K562 (cell line): ENCODE data around the gene VARS1. TPM values are rescaled to one million over a fixed set of nuclear protein-coding genes. Genes with fewer than 3 reads are reported as not detected.

Source experiments
- ARID1B ChIP-seq: fragments of 450-650 bp; IDR thresholded peaks from 2 replicates; pipeline ENCODE4 v1.6.1; 2016; ENCODE audit warnings: antibody characterized with exemption, mild to moderate bottlenecking, inconsistent platforms
- BRF2 ChIP-seq: IDR thresholded peaks from 3 replicates; pipeline ENCODE4 v1.6.1; 2011; ENCODE audit warnings: borderline replicate concordance, mild to moderate bottlenecking; ENCODE audit not compliant: insufficient read length, insufficient read depth
- CBFA2T3 ChIP-seq: fragments of 450-650 bp; IDR thresholded peaks from 2 replicates; pipeline ENCODE4 v1.6.1; 2017
- CREB1 ChIP-seq, 2 experiments: sonication (generic) in 1 of 2; formaldehyde crosslinking in 1 of 2; IDR thresholded peaks; 2 replicates each; pipeline versions ENCODE4 v1.6.1 to v1.8.0; 2012 to 2022; ENCODE audit warnings: inconsistent platforms in 1 of 2, mild to moderate bottlenecking in 1 of 2, missing genetic modification reagents in 1 of 2, moderate library complexity in 1 of 2
- HDAC6 ChIP-seq: IDR thresholded peaks from 2 replicates; pipeline ENCODE4 v1.6.1; 2012; ENCODE audit warnings: low read depth, mild to moderate bottlenecking, control low read depth, inconsistent platforms, low read length, moderate library complexity
- HIVEP1 ChIP-seq: fragments of 250-450 bp; sonication (Bioruptor Pico); IDR thresholded peaks from 2 replicates; pipeline ENCODE4 v1.4.0; 2020; ENCODE audit warnings: mild to moderate bottlenecking
- IRF2 ChIP-seq: sonication (generic); formaldehyde crosslinking; IDR thresholded peaks from 2 replicates; pipeline ENCODE4 v1.8.1; 2022; ENCODE audit warnings: mild to moderate bottlenecking, missing genetic modification reagents
- KDM5B ChIP-seq: fragments of 200-600 bp; sonication (generic); IDR thresholded peaks from 2 replicates; pipeline ENCODE4 v1.6.1; 2012; ENCODE audit warnings: low read depth, mild to moderate bottlenecking, moderate library complexity, low read length, control low read depth, inconsistent platforms; ENCODE audit not compliant: insufficient replicate concordance
- KHSRP ChIP-seq: fragments of 450-650 bp; IDR thresholded peaks from 2 replicates; pipeline ENCODE4 v1.6.1; 2017
- MTF1 ChIP-seq: fragments of 250-450 bp; sonication (Bioruptor Pico); IDR thresholded peaks from 2 replicates; pipeline ENCODE4 v1.9.0; 2021; ENCODE audit warnings: moderate library complexity, mild to moderate bottlenecking, inconsistent platforms, borderline replicate concordance
- NFYB ChIP-seq: IDR thresholded peaks from 2 replicates; pipeline ENCODE4 v1.6.1; 2011; ENCODE audit warnings: mild to moderate bottlenecking, moderate library complexity; ENCODE audit not compliant: insufficient read length; ENCODE audit errors: extremely low read depth
- PCBP1 ChIP-seq: fragments of 200-400 bp; formaldehyde crosslinking; IDR thresholded peaks from 2 replicates; pipeline ENCODE4 v1.6.1; 2018; ENCODE audit warnings: mild to moderate bottlenecking, low read depth, low read length; ENCODE audit not compliant: poor library complexity, severe bottlenecking
- PPARD ChIP-seq: fragments of 250-450 bp; sonication (Bioruptor Pico); IDR thresholded peaks from 2 replicates; pipeline ENCODE4 v1.8.0; 2022; ENCODE audit warnings: inconsistent platforms, mild to moderate bottlenecking, moderate library complexity
- SMAD3 ChIP-seq: fragments of 450-650 bp; formaldehyde crosslinking; conservative IDR thresholded peaks from 2 replicates; pipeline ENCODE4 v1.4.0; 2020; ENCODE audit warnings: mild to moderate bottlenecking
- SRF ChIP-seq, 2 experiments: fragments of 250-450, 450-650 bp in 1 of 2; sonication (Bioruptor Pico) in 1 of 2; sonication (generic) in 1 of 2; formaldehyde crosslinking; IDR thresholded peaks; 2 replicates each; pipeline versions ENCODE4 v1.5.0 to v1.5.1; 2020 to 2022; ENCODE audit warnings: mild to moderate bottlenecking in 1 of 2, missing genetic modification reagents in 1 of 2
- TEAD2 ChIP-seq: fragments of 450-650 bp; IDR thresholded peaks from 2 replicates; pipeline ENCODE4 v1.6.1; 2016; ENCODE audit warnings: missing genetic modification characterization, control low read depth, missing compliant biosample characterization
- TEAD4 ChIP-seq, 2 experiments: sonication (generic) in 1 of 2; formaldehyde crosslinking in 1 of 2; IDR thresholded peaks; 2 replicates each; pipeline versions ENCODE4 v1.6.1 to v1.8.0; 2012 to 2022; ENCODE audit warnings: borderline replicate concordance in 1 of 2, inconsistent platforms in 1 of 2, low read length in 1 of 2, mild to moderate bottlenecking in 1 of 2, missing genetic modification reagents in 1 of 2
- ZNF134 ChIP-seq: fragments of 250-450 bp; sonication (Bioruptor Pico); conservative IDR thresholded peaks from 2 replicates; pipeline ENCODE4 v1.4.0; 2020
- ZNF232 ChIP-seq: sonication (generic); formaldehyde crosslinking; IDR thresholded peaks from 2 replicates; pipeline ENCODE4 v1.8.0; 2022; ENCODE audit warnings: mild to moderate bottlenecking, missing genetic modification reagents
- ZNF696 ChIP-seq: fragments of 250-450 bp; sonication (Bioruptor Pico); conservative IDR thresholded peaks from 2 replicates; pipeline ENCODE4 v1.4.0; 2020; ENCODE audit warnings: mild to moderate bottlenecking, moderate library complexity
- polyA plus RNA-seq, 8 experiments: library from polyadenylated mRNA; depleted of rRNA in 4 of 8; stranded (reverse) in 5 of 8; unstranded in 3 of 8; fragments of >200 nt; fragmentation: Nextera tagmentation in 2 of 8; fragmentation: Illumina TruSeq in 1 of 8; extraction: Ambion mirVana in 2 of 8; extraction: Trizol in 1 of 8; gene quantifications; 2 replicates each; pipeline versions ENCODE4 v1.2.1 to v1.2.3, GENCODE V29; 2011 to 2014; ENCODE audit warnings: inconsistent platforms in 1 of 8, missing spikeins in 1 of 8
- total RNA-seq, 7 experiments: library from RNA; depleted of rRNA in 6 of 7; stranded (reverse); fragments of >200 nt in 6 of 7; fragmentation: Illumina TruSeq in 2 of 7; extraction: Trizol in 2 of 7; gene quantifications; 2 replicates each; pipeline versions ENCODE4 v1.2.1 to v1.2.3, GENCODE V29; 2011 to 2021; ENCODE audit warnings: low replicate concordance in 1 of 7
- TF ChIP-seq, protein P1 (sequence below): sonication (generic); formaldehyde crosslinking; IDR thresholded peaks from 2 replicates; pipeline ENCODE4 v1.8.0; 2023; ENCODE audit warnings: mild to moderate bottlenecking, missing genetic modification reagents
- TF ChIP-seq, protein P2 (sequence below): sonication (generic); formaldehyde crosslinking; IDR thresholded peaks from 2 replicates; pipeline ENCODE4 v1.8.0; 2022; ENCODE audit warnings: mild to moderate bottlenecking, missing genetic modification reagents

Gene VARS1
- total and polyA plus RNA-seq, 9 of the 15 experiments (the other 6 are each of a cell fraction or from before 2014, with no cell fraction given), result 2.9 to 488 (median 130) TPM

DNA sequence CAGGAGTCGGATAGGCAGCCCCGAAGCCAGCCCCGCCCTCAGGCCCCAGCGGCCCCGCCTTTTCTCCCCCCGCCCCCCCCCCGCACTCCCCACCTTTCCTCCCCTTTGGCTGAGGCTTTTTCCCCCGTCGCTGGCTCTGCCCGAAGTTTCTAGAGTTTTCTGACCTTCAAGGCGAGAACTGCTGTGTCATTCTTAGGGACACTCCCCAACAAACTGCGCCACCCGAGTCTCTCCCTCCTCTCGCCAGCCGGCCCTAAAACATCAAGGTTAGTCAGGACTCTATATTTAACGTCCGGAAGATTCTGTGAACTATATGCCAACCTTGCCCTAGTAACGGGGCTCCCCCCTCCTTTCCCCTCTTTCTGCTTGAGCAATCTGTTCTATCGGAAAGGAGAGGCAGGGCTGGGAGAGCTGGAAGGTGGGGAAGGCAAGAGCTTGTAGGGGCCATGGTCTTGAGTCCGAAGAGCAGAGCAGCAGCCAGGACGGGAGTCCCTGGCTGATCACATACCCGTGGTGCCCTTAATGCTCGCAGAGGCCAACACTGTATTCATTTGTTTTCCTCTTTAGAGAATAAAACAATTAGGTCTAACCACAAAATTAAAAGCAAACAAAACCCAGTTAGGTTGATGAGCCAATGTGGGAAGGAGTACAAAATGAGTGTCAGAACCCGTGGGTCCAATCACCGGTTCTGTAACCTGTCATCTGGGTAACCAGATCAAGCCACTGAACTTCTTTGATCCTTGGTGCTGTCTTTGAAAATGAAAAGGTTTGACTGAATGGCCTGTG is 26.7 kb upstream of the VARS1 start (continued):
- no peak for TF ChIP-seq PPARD (CRISPR knock-in tag)
- no peak for TF ChIP-seq BRF2
- TF ChIP-seq SMAD3 (CRISPR knock-in tag), result peak; percentile 44; the same call in 1 of the 2 replicates
- TF ChIP-seq HIVEP1 (CRISPR knock-in tag), result no peak; the same call in 1 of the 2 replicates
- TF ChIP-seq ZNF696 (CRISPR knock-in tag), result 0 out of 2 replicates have a peak, but pooled peaks have one; percentile 60
- TF ChIP-seq, protein P1, sequence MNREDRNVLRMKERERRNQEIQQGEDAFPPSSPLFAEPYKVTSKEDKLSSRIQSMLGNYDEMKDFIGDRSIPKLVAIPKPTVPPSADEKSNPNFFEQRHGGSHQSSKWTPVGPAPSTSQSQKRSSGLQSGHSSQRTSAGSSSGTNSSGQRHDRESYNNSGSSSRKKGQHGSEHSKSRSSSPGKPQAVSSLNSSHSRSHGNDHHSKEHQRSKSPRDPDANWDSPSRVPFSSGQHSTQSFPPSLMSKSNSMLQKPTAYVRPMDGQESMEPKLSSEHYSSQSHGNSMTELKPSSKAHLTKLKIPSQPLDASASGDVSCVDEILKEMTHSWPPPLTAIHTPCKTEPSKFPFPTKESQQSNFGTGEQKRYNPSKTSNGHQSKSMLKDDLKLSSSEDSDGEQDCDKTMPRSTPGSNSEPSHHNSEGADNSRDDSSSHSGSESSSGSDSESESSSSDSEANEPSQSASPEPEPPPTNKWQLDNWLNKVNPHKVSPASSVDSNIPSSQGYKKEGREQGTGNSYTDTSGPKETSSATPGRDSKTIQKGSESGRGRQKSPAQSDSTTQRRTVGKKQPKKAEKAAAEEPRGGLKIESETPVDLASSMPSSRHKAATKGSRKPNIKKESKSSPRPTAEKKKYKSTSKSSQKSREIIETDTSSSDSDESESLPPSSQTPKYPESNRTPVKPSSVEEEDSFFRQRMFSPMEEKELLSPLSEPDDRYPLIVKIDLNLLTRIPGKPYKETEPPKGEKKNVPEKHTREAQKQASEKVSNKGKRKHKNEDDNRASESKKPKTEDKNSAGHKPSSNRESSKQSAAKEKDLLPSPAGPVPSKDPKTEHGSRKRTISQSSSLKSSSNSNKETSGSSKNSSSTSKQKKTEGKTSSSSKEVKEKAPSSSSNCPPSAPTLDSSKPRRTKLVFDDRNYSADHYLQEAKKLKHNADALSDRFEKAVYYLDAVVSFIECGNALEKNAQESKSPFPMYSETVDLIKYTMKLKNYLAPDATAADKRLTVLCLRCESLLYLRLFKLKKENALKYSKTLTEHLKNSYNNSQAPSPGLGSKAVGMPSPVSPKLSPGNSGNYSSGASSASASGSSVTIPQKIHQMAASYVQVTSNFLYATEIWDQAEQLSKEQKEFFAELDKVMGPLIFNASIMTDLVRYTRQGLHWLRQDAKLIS (CRISPR knock-in tag), result peak; percentile 84
- no peak for TF ChIP-seq HDAC6
- TF ChIP-seq ZNF134 (CRISPR knock-in tag), result no peak; the same call in 1 of the 2 replicates
- peak; percentile 58 for TF ChIP-seq PCBP1
- TF ChIP-seq KHSRP, result no peak
- TF ChIP-seq CREB1 (IDR thresholded peaks at IDR 0.05), result no peak
- no peak; the same call in 1 of the 2 replicates for TF ChIP-seq CREB1 (CRISPR knock-in tag; IDR thresholded peaks at IDR 0.05)
- TF ChIP-seq MTF1, result no peak
- TF ChIP-seq ARID1B, result no peak
- no peak for TF ChIP-seq NFYB
- peak; percentile 25; the same call in 1 of the 2 replicates for TF ChIP-seq ZNF232 (CRISPR knock-in tag)
- TF ChIP-seq, protein P2, sequence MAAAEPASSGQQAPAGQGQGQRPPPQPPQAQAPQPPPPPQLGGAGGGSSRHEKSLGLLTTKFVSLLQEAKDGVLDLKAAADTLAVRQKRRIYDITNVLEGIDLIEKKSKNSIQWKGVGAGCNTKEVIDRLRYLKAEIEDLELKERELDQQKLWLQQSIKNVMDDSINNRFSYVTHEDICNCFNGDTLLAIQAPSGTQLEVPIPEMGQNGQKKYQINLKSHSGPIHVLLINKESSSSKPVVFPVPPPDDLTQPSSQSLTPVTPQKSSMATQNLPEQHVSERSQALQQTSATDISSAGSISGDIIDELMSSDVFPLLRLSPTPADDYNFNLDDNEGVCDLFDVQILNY (CRISPR knock-in tag), result no peak
- TF ChIP-seq SRF (CRISPR knock-in tag; IDR thresholded peaks at IDR 0.05), result no peak; a peak in 2 of 4 replicates
- TF ChIP-seq KDM5B, result peak; percentile 60
- TF ChIP-seq CBFA2T3, result no peak
- TF ChIP-seq TEAD2 (tag), result no peak
- peak; percentile 29 for TF ChIP-seq TEAD4 (IDR thresholded peaks at IDR 0.05; ENCODE audit: low read length)
- TF ChIP-seq TEAD4 (CRISPR knock-in tag; IDR thresholded peaks at IDR 0.05; ENCODE audit: borderline replicate concordance), result no peak
- no peak for TF ChIP-seq IRF2
